Measurements from ENCODE around the gene GMFB. TPM values are rescaled to one million over a fixed set of nuclear protein-coding genes. Genes with fewer than 3 reads are reported as not detected.
"Not testable (repeated sequence)": the region's sequence is repeated elsewhere in the genome, so short reads cannot be mapped to it uniquely, and the experiment has no call there.

Gene GMFB
- total RNA-seq, 2 experiments from 2014 or later = 29.2 to 32.1 TPM

GRCh38 chr14:54465654-54466053 is 23.1 kb downstream of the GMFB start:
- DNase-seq (no peak), ATAC-seq (no peak)
- no peaks in the 10 kb centered on the region for H3K36me3 Mint-ChIP-seq (ENCODE audit: low read depth)
- intact Hi-C loops (cut with micrococcal nuclease) = no loop called here
- H3K27ac Mint-ChIP-seq = no peak overlapping the region
- H3K27me3 Mint-ChIP-seq = no peaks in the 10 kb centered on the region
- peaks cover 10% of the 10 kb centered on the region for H3K9me3 Mint-ChIP-seq
- no peak overlapping the region for H3K4me3 Mint-ChIP-seq
- CTCF ChIA-PET = interaction anchor here (0.9 kb wide), 1 partner anchor 24 kb away, joined by 3 read pairs; no protein-coding TSS in a partner anchor
- TF ChIP-seq CTCF (IDR thresholded peaks at IDR 0.05) = no peak
- POLR2A ChIA-PET = no interaction called here
- H3K4me1 Mint-ChIP-seq (ENCODE audit: low read depth) = peaks cover 5% of the 10 kb centered on the region

DNA sequence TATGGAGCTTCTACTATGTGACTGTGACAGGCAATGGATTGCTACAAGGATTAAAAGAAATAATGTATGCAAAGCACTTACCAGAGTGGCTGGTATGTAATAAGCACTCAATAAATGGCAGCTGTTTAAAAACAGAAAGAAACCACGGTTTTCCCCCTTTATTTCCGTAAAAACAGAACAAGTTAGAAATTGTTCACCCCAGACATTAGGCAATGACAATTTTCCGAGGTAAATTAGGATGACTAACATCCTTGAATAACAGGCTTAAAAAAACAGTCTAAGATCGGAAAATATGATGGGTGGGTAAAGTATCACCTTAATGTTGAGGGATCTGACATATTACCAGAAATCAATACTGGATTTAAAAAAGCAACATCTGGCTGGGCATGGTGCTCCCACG is 26.7 kb downstream of the GMFB start:
- Mint-ChIP-seq H3K27ac (no peak overlapping the region), H3K4me3 (no peak overlapping the region), H3K4me1 (ENCODE audit: low read depth) (peaks cover 5% of the 10 kb centered on the region), H3K9me3 (peaks cover 4% of the 10 kb centered on the region), H3K36me3 (ENCODE audit: low read depth) (peaks cover 5% of the 10 kb centered on the region), H3K27me3 (no peaks in the 10 kb centered on the region)
- ATAC-seq = peak; percentile 30
- TF ChIP-seq CTCF (IDR thresholded peaks at IDR 0.05) = no peak
- intact Hi-C loops (cut with micrococcal nuclease) = no loop called here
- ChIA-PET POLR2A (no interaction called here), CTCF (interaction anchor here (1.2 kb wide), 1 partner anchor 21 kb away, joined by 4 read pairs; no protein-coding TSS in a partner anchor)
- no peak for DNase-seq

DNA sequence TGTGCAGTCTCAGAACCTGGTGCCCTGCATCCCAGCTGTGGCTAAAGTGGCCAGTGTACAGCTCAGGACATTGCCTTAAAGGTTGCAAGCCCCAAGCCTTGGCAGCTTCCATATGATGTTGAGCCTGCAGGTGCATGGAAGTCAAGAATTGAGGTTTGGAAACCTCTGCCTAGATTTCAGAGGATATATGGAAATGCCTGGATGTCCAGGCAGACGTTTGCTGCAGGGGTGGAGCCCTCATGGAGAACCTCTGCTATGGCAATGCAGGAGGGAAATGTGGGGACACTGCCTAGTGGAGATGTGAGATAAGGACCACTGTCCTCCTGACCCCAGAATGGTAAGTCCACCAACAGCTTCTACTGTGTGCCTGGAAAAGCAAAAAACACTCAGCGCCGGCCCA is 29.7 kb downstream of the GMFB start:
- no peak for TF ChIP-seq CTCF (IDR thresholded peaks at IDR 0.05)
- Mint-ChIP-seq H3K36me3 (ENCODE audit: low read depth) (peaks cover 5% of the 10 kb centered on the region), H3K9me3 (peaks cover 4% of the 10 kb centered on the region), H3K27ac (no peak overlapping the region), H3K4me1 (ENCODE audit: low read depth) (peaks cover 5% of the 10 kb centered on the region), H3K27me3 (no peaks in the 10 kb centered on the region), H3K4me3 (no peak overlapping the region)
- intact Hi-C loops (cut with micrococcal nuclease) = no loop called here
- ChIA-PET CTCF (no interaction called here), POLR2A (interaction anchor here (1.0 kb wide), 1 partner anchor 23 kb away, joined by 4 read pairs; no protein-coding TSS in a partner anchor)
- ATAC-seq = no peak
- no peak for DNase-seq

DNA sequence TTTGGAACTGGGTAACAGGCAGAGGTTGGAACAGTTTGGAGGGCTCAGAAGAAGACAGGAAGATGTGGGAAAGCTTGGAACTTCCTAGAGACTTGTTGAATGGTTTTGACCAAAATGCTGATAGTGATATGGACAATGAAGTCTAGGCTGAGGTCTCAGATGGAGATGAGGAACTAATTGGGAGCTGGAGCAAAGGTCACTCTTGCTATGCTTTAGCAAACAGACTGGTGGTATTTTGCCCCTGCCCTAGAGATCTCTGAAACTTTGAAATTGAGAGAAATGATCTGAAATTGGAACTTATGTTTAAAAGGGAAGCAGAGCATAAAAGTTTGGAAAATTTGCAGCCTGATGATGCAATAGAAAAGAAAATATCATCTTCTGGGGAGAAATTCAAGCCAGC is 30.2 kb downstream of the GMFB start:
- H3K4me1 Mint-ChIP-seq (ENCODE audit: low read depth); H3K9me3 Mint-ChIP-seq; ATAC-seq; CTCF ChIA-PET; H3K27me3 Mint-ChIP-seq; H3K27ac Mint-ChIP-seq; DNase-seq; H3K36me3 Mint-ChIP-seq (ENCODE audit: low read depth); POLR2A ChIA-PET; intact Hi-C loops (cut with micrococcal nuclease); H3K4me3 Mint-ChIP-seq: not testable (repeated sequence)

DNA sequence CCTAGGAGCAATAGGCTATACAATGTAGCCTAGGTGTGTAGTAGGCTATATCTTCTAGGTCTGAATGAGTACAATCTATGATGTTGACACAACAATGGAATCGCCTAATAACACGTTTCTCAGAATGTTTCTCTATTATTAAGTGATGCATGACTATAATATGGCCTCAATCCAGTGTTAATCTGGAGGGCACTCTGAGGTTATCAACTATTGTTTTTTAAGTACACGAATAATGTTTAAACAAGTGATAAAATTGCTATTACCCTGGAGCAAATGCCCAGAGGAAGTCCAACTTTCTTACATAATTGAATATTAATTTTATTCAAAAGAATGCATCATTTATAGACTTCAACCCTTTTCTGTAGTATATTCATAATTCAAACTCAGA is 31.2 kb downstream of the GMFB start:
- intact Hi-C loops (cut with micrococcal nuclease) = no loop called here
- ChIA-PET POLR2A (interaction anchor here (0.6 kb wide), 1 partner anchor 12 kb away, joined by 3 read pairs; no protein-coding TSS in a partner anchor), CTCF (interaction anchor here (1.8 kb wide), 1 partner anchor 15 kb away, joined by 9 read pairs; no protein-coding TSS in a partner anchor)
- no peak for TF ChIP-seq CTCF (IDR thresholded peaks at IDR 0.05)
- no peak for DNase-seq
- peaks cover 5% of the 10 kb centered on the region for H3K4me1 Mint-ChIP-seq (ENCODE audit: low read depth)
- no peak overlapping the region for H3K27ac Mint-ChIP-seq
- H3K36me3 Mint-ChIP-seq (ENCODE audit: low read depth) = peaks cover 5% of the 10 kb centered on the region
- peaks cover 4% of the 10 kb centered on the region for H3K9me3 Mint-ChIP-seq
- H3K27me3 Mint-ChIP-seq = no peaks in the 10 kb centered on the region
- no peak for ATAC-seq
- H3K4me3 Mint-ChIP-seq = no peak overlapping the region

GRCh38 chr14:54456820-54457608 is 31.8 kb downstream of the GMFB start:
- H3K27me3 Mint-ChIP-seq; ATAC-seq; intact Hi-C loops (cut with micrococcal nuclease): not testable (repeated sequence)

More at GRCh38 chr14:54456820-54457608, 31.8 kb downstream of the GMFB start:
- not testable (repeated sequence) for H3K27ac Mint-ChIP-seq; H3K9me3 Mint-ChIP-seq; H3K36me3 Mint-ChIP-seq (ENCODE audit: low read depth); H3K4me1 Mint-ChIP-seq (ENCODE audit: low read depth); DNase-seq; H3K4me3 Mint-ChIP-seq
- ChIA-PET POLR2A (interaction anchor here (0.6 kb wide), 2 partner anchors 12 to 480 kb away, joined by 3 read pairs; no protein-coding TSS in a partner anchor), CTCF (interaction anchor here (1.8 kb wide), 1 partner anchor 15 kb away, joined by 9 read pairs; no protein-coding TSS in a partner anchor)
